GM19455 (cell line): ENCODE results near the gene AGTPBP1.
A peak's percentile ranks its signal among the peaks of the same experiment; 100 is the strongest.
"Not testable (repeated sequence)": the region's sequence is repeated elsewhere in the genome, so short reads cannot be mapped to it uniquely, and the experiment has no call there.

ENCODE experiments used
- ATAC-seq: cut with Tn5 transposase; IDR thresholded peaks from one replicate; pipeline ENCODE4 v1.9.1; 2021; ENCODE audit not compliant: unreplicated experiment

The AGTPBP1 gene

DNA sequence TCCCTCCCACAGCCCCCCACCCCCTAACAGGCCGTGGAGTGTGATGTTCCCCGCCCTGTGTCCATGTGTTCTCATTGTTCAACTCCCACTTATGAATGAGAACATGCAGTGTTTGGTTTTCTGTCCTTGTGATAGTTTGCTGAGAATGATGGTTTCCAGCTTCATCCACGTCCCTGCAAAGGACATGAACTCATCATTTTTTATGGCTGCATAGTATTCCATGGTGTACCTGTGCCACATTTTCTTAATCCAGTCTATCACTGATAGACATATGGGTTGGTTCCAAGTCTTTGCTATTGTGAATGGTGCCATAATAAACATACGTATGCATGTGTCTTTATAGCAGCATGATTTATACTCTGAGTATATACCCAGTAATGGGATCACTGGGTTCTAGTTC is 23.9 kb downstream of the AGTPBP1 start:
- ATAC-seq = not testable (repeated sequence)

DNA sequence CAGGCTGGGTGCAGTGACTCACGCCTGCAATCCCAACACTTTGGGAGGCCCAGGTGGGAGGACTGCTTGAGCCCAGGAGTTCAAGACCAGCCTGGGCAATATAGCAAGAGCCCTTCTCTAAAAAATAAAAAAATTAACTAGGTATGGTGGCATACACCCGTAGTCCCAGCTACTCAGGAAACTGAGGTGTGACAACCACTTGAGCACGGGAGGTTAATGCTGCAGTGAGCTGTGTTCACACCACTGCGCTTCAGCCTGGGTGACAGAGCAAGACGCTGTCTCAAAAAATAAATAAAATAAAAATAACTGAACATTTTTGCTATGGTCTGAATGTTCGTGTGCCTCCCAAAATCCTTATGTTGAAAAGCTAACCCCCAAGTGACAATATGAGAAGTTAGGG is 24.5 kb downstream of the AGTPBP1 start:
- ATAC-seq = no peak

- no peak for ATAC-seq
Observed at GRCh38 chr9:85716031-85716877, 25.5 kb downstream of the AGTPBP1 start.

DNA sequence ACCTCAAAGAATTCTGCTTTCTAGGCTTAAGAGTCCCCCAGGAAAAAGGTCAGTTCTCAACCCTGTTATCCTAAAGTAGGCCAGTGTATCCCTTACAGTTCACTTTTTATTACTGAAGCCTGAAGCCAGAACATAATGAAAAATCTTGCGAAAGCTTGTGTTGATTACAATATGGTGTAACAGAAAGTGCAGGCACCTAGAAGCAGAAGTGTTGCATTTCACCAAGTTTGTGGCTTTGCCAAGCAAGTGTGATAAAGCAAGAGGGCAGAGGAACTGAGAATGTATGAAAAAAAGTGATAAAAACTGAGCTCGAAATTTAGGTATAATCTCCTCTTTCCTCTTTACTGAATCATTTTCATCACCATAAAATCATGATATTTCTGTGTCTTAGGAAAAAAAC is 26.2 kb downstream of the AGTPBP1 start:
- ATAC-seq = no peak

DNA sequence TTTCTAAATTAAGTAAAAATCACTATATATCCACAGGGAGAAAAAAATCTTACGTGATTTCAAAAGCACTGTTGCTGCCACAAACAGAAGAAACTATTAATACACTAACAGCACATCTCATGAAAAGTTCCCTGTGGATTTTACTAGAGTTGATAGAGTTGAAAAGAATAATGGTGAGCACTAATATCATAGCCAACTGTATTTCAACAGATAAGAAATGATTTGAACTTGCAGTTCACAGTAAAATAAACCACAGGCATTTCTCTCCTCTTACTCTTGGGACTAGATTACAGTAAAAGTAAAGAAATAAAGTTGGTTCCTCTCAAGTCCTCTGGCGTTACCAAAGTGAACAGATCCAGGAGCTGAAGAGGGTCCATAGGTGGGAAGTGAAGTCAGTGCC is 27.9 kb downstream of the AGTPBP1 start:
- no peak for ATAC-seq

- ATAC-seq = no peak
Observed at GRCh38 chr9:85704744-85705143, 37.0 kb downstream of the AGTPBP1 start.

DNA sequence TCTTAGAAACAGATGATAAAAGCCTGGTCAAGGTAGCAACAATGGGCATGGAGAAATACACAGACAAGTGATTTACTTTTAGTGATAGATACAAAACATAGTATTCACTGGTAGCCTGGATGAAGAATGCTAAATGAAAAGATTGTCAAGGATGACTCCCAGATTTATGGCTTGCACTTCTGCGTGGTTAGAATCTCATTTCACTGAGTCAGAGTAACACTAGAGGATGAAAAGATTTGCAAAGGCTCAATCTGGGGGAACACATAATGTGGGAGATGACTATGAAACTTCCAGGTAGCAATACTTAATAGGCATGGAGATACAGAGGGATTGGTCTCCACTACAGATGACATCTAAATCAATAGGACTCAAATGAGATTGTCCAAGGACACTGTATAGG is 38.4 kb downstream of the AGTPBP1 start:
- no peak for ATAC-seq

- ATAC-seq = no peak
Observed at GRCh38 chr9:85702726-85703289, 38.9 kb downstream of the AGTPBP1 start.

- ATAC-seq = no peak
Observed at GRCh38 chr9:85702191-85702590, 39.6 kb downstream of the AGTPBP1 start.

DNA sequence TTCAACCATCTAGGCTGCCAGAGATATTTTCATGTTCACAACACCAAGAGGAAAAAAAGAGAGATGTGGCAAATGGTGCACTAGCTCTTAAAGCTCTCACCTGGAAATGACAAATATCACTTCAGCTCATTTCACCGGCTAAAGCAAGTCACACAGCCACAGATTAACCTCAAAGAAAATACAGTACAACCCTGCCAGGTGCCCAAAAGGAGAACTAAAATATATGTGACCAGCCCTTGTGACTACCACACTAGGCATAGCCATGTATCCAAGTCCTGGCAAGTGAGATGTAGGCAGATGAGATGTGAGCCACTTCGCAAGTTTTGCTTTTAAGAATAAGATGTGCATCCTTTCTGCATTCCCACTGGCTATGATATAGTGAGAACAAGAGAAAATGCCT is 41.4 kb downstream of the AGTPBP1 start:
- no peak for ATAC-seq

GRCh38 chr9:85688361-85688760 is 53.4 kb downstream of the AGTPBP1 start:
- ATAC-seq = no peak

DNA sequence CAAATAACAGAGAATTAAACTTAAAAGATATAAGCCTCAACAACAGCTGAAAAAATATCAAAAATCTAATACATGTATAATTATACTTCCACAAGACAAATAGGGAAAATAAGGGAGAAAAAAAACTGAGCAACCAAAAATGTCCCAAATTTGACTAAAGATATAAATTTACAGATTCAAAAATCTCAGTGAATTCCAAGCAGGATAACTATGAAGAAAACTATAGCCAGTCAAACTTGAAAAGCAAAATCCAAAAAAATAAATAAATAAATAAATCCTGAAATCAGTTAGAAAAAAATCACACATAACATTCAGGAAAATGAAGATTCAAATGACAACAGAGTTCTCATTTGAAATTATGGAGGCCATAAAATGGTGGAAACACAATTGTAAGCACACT is 56.7 kb downstream of the AGTPBP1 start:
- no peak for ATAC-seq

DNA sequence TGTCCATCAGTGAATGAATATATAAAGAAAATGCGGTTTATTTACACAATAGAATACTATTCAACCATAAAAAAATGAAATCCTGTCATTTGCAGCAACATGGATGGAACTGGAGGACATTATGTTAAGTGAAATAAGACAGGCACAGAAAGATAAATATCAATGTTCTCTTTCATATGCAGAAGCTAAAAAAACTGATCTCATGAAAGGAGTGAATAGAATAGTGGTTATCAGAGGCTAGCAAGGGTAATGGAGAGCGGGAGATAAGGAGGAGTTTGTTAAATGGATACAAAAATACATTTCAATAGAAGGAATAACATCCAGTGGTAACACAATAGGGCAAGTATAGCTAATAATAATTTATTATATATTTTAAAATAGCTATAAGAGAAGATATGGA is 65.0 kb downstream of the AGTPBP1 start:
- ATAC-seq = no peak

GRCh38 chr9:85667374-85667773 is 74.4 kb downstream of the AGTPBP1 start:
- ATAC-seq = no peak

GRCh38 chr9:85666086-85666485 is 75.7 kb downstream of the AGTPBP1 start:
- ATAC-seq = no peak

- ATAC-seq = no peak
Observed at GRCh38 chr9:85662573-85662972, 79.2 kb downstream of the AGTPBP1 start.

DNA sequence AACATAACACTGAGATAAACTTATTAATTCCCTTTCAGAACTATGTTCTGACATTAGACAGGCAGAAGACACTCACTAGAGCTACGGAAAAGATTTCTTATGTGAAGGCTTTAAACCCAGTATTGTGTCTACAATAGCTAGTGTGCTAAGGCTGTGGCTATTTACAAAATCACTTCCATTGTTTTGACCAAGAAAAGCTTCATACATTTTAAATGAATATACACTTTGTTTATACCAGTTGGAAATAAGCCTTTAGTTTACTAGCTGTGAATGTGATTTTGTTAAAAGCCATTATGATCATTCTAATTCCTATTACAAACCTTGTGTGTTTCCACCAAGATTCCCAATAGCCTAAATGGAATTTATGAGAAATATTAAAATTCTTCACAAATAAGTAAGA is 83.0 kb downstream of the AGTPBP1 start:
- no peak for ATAC-seq

DNA sequence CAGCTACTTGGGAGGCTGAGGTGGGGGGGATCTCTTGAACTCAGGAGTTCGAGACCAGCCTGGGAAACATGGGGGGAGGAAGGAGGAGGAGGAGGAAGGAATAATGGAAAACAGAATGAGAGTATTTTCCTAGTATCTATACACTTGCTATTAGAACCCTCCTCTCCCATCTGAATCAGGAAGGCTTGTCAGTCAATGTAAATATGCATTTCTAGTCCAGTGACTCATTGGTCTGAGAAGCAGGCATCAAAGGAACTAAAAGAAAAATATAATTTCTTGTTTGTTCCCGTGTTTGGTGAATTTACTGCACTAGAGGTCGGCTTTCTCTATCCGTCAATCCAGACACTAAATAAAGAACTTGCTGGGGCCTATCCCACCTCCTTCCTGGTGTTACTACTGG is 88.6 kb downstream of the AGTPBP1 start:
- ATAC-seq = no peak

DNA sequence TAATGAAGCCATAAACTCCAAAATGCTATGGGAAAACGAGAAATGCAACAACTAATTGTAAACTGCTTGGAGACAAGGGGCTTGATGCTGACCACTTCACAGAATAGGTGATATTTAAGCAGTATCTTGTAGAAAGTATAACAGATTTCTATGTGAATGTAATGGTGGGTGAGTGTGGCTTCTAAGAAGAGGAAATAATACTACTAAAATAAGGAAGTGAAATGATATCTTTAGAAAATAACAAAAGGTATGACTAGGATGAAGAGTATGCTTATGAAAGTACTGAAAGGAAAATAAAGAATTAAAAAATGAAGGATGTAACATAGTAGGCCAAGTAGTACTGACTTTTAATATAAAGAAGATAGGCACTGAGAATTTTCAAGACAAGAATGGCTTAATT is 94.2 kb downstream of the AGTPBP1 start:
- peak; percentile 74 for ATAC-seq

GRCh38 chr9:85645909-85646627 is 95.7 kb downstream of the AGTPBP1 start:
- no peak for ATAC-seq

DNA sequence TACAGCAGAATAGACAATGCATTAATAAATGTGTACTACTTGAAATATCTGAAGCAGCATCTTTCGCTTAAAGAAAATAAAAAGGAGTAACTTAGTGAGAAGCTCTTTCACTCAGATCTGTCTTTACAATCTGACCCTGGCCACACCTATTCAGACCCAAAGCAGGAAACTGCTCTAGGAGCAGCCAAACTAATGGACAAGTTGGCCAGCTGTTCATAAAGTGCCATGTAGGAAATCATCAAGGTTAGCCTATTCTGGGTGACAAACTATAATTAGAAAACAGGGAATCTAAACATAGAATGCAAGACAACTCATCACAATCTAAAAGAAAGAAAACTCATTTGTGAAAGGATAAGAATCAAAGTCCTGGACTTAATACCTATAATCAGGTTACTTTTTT is 101.3 kb downstream of the AGTPBP1 start:
- no peak for ATAC-seq

DNA sequence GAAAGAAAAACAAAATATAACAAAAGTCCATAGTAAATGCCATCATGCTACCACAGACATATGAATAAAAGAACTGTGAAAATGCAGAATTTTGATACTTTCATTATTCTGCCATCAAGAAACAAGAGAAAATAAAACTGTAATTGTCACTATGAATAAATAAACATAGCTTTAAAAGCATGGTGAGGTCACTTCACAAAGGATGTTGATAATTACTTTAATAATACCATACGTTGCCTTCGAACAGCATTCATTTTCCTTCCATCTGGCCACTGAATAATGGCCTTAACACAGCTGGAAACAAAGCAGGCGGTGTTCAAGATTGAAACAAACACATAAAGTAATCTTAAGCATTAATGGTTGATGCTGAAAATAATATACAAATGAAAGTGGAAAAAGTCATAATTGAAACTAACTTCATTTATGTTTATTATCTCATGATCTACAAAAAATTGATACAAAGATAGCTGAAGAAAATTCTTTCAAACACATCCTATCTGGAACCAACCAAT is 102.0 kb downstream of the AGTPBP1 start:
- ATAC-seq = no peak
